ENCODE data around the gene ACTR3C. TPM values are rescaled to one million over a fixed set of nuclear protein-coding genes. Genes with fewer than 3 reads are reported as not detected.
A peak's percentile ranks its signal among the peaks of the same experiment; 100 is the strongest.

The ACTR3C gene
- total RNA-seq (2022) (3.5 and 3.6 TPM in 2 replicates), Bru-seq, nascent RNA (percentile 51 among the genes with signal in this experiment), BruChase-seq, experiment 1, labeled RNA remaining after a 6-hour chase (percentile 59 among the genes with signal in this experiment), BruChase-seq, experiment 2, labeled RNA remaining after a 2-hour chase (percentile 61 among the genes with signal in this experiment)
- long read RNA-seq, partial matches to known transcripts = 0 of 1 reads
- long read RNA-seq, other reads (novel, unspliced or antisense) = 1 of 1 reads

DNA sequence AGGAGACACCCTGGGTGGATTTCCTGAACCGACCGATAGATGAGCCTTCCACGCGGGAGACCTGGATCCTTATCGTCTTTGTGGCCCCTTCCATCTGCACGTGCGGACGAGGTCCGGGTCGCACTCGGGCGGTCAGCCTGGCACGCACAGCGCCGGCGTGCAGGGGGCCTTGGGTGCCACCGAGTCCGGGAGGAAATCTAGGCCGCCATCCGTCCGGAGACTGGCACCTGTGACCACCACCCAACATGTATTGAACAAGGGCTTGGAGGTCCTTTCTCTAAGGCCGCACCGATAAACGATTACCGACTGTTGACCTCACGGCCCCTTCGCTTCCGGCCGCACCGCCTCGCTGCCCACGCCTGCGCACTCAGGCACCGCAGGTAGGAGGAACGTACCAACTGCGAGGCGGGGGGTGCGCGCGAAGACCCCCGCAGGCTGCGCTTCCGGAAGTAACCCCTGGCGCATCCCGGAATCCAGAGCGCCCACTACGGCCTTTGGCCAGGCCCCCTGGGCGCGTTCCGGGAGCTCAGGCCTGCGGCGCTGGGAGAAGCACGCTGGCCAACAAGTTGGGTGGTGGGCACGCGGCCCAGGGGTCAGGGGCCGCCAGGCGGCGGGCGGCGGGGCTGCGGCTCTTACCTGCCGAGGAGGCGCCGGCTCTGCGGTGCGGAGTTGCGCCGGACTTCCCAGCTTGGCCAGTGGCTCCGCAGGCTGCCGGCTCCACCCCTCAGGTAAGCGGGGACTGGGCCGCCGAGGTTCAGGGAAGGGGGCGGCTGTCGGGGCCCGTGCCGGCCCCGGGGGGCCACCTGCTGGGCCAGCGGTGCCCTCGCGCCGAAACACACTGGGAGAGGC lies at the start of gene ACTR3C, which contains the start of gene LRRC61:
ACTR3C (minus strand) TSS at position 713 of the 849 bp plus-strand sequence. CDS start 28,249 bp downstream, outside the sequence.
LRRC61 (plus strand) TSS at position 523 of the 849 bp plus-strand sequence. CDS start 13,507 bp downstream, outside the sequence.
- peak; percentile 35 for DNase-seq (ENCODE audit: unreplicated experiment)
- peaks cover 22% of the 10 kb centered on the region for H3K36me3 Mint-ChIP-seq (ENCODE audit: insufficient read depth, unreplicated experiment)
- peaks cover 24% of the 10 kb centered on the region for H3K4me1 Mint-ChIP-seq (ENCODE audit: insufficient read depth, unreplicated experiment)
- H3K27ac Mint-ChIP-seq (ENCODE audit: low read depth, unreplicated experiment) = peak within 1 kb of the TSS; percentile 93
- ChIA-PET POLR2A (no interaction called here), CTCF (interaction anchor here (0.7 kb wide), 1 partner anchor 44 kb away, joined by 6 read pairs; no protein-coding TSS in a partner anchor)
- H3K9me3 Mint-ChIP-seq (ENCODE audit: unreplicated experiment) = no peaks in the 10 kb centered on the region
- peak within 1 kb of the TSS; percentile 84 for H3K4me3 Mint-ChIP-seq (ENCODE audit: unreplicated experiment)
- TF ChIP-seq, protein P1, sequence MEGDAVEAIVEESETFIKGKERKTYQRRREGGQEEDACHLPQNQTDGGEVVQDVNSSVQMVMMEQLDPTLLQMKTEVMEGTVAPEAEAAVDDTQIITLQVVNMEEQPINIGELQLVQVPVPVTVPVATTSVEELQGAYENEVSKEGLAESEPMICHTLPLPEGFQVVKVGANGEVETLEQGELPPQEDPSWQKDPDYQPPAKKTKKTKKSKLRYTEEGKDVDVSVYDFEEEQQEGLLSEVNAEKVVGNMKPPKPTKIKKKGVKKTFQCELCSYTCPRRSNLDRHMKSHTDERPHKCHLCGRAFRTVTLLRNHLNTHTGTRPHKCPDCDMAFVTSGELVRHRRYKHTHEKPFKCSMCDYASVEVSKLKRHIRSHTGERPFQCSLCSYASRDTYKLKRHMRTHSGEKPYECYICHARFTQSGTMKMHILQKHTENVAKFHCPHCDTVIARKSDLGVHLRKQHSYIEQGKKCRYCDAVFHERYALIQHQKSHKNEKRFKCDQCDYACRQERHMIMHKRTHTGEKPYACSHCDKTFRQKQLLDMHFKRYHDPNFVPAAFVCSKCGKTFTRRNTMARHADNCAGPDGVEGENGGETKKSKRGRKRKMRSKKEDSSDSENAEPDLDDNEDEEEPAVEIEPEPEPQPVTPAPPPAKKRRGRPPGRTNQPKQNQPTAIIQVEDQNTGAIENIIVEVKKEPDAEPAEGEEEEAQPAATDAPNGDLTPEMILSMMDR (IDR thresholded peaks at IDR 0.05; ENCODE audit: unreplicated experiment) = no peak
- no peaks in the 10 kb centered on the region for H3K27me3 Mint-ChIP-seq (ENCODE audit: insufficient read depth, unreplicated experiment)
- intact Hi-C loops (cut with micrococcal nuclease) = no loop called here
- TSS peak; percentile 71 for BruUV-seq (replicated peaks)

DNA sequence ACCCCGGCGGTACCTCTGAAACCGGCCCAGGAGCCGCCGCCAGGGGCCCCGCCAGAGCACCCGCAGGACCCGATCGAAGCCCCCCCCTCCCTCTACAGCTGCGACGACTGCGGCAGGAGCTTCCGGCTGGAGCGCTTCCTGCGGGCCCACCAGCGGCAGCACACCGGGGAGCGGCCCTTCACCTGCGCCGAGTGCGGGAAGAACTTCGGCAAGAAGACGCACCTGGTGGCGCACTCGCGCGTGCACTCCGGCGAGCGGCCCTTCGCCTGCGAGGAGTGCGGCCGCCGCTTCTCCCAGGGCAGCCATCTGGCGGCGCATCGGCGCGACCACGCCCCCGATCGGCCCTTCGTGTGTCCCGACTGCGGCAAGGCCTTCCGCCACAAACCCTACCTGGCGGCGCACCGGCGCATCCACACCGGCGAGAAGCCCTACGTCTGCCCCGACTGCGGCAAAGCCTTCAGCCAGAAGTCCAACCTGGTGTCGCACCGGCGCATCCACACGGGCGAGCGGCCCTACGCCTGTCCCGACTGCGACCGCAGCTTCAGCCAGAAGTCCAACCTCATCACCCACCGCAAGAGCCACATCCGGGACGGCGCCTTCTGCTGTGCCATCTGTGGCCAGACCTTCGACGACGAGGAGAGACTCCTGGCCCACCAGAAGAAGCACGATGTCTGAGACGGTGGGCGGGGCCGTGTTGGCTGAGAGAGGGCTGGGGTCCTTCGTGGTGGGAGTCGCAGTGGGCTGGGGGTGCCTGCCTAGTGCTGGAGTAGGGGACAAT lies 49.1 kb upstream of the ACTR3C start:
- Mint-ChIP-seq H3K4me1 (ENCODE audit: insufficient read depth, unreplicated experiment) (peaks cover 6% of the 10 kb centered on the region), H3K36me3 (ENCODE audit: insufficient read depth, unreplicated experiment) (peaks cover 35% of the 10 kb centered on the region)

DNA sequence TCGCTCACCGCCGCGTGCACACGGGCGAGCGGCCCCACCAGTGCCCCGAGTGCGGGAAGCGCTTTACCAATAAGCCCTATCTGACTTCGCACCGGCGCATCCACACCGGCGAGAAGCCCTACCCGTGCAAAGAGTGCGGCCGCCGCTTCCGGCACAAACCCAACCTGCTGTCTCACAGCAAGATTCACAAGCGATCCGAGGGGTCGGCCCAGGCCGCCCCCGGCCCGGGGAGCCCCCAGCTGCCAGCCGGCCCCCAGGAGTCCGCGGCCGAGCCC lies 48.6 kb upstream of the ACTR3C start:
- Mint-ChIP-seq H3K4me3 (ENCODE audit: unreplicated experiment) (no peak overlapping the region), H3K27me3 (ENCODE audit: insufficient read depth, unreplicated experiment) (no peaks in the 10 kb centered on the region), H3K36me3 (ENCODE audit: insufficient read depth, unreplicated experiment) (peaks cover 35% of the 10 kb centered on the region), H3K4me1 (ENCODE audit: insufficient read depth, unreplicated experiment) (peaks cover 6% of the 10 kb centered on the region), H3K9me3 (ENCODE audit: unreplicated experiment) (no peaks in the 10 kb centered on the region), H3K27ac (ENCODE audit: low read depth, unreplicated experiment) (no peak overlapping the region)
- no peak for DNase-seq (ENCODE audit: unreplicated experiment)
- intact Hi-C loops (cut with micrococcal nuclease) = no loop called here
- ChIA-PET CTCF (no interaction called here), POLR2A (no interaction called here)
- no TSS peak for BruUV-seq (replicated peaks)
- TF ChIP-seq, protein P1 (IDR thresholded peaks at IDR 0.05; ENCODE audit: unreplicated experiment) = no peak

More for the DNA sequence above, 49.1 kb upstream of the ACTR3C start:
- Mint-ChIP-seq H3K9me3 (ENCODE audit: unreplicated experiment) (no peaks in the 10 kb centered on the region), H3K27ac (ENCODE audit: low read depth, unreplicated experiment) (peak overlapping the region; percentile 67), H3K4me3 (ENCODE audit: unreplicated experiment) (no peak overlapping the region), H3K27me3 (ENCODE audit: insufficient read depth, unreplicated experiment) (no peaks in the 10 kb centered on the region)
- ChIA-PET POLR2A (no interaction called here), CTCF (interaction anchor here (0.6 kb wide), 1 partner anchor 33 kb away, joined by 3 read pairs; a partner anchor contains a TSS)
- intact Hi-C loops (cut with micrococcal nuclease) = no loop called here
- no TSS peak for BruUV-seq (replicated peaks)
- no peak for DNase-seq (ENCODE audit: unreplicated experiment)
- TF ChIP-seq, protein P1 (IDR thresholded peaks at IDR 0.05; ENCODE audit: unreplicated experiment) = no peak

Data from MCF 10A (cell line).